B cell (primary cell): ENCODE results near the gene TRIP11.

Experiments
- CTCF ChIP-seq: fragments of 200-600 bp; IDR thresholded peaks from one replicate; pipeline ENCODE4 v1.8.0; 2022; ENCODE audit warnings: antibody characterized with exemption, mild to moderate bottlenecking
- EZH2 ChIP-seq: IDR thresholded peaks from 2 replicates; pipeline ENCODE4 v1.6.1; 2012; ENCODE audit warnings: borderline replicate concordance, low read depth, mild to moderate bottlenecking, moderate library complexity, low read length; ENCODE audit not compliant: insufficient read depth, poor library complexity, severe bottlenecking

- TF ChIP-seq CTCF (no peak), EZH2 (no peak)
Observed at GRCh38 chr14:91980157-91980556, 59.7 kb downstream of the TRIP11 start.
